HCT116 (cell line): ENCODE results near the gene ATP8A2. TPM values are rescaled to one million over a fixed set of nuclear protein-coding genes. Genes with fewer than 3 reads are reported as not detected.

ENCODE experiments used
- ATAC-seq: fragments of 200-7000 bp; cut with Tn5 transposase; 2 replicates; pipeline ENCODE4 v1.9.1; 2020; ENCODE audit warnings: mild to moderate bottlenecking, moderate library complexity
- BruUV-seq: library from RNA; stranded (reverse); fragments of 400-500 nt; replicated peaks from 2 replicates; lab custom pipeline; 2021; lab: Mats Ljungman, UMichigan
- CTCF ChIA-PET: fragments of 300-600 bp; sonication (Branson Sonifier 250); formaldehyde crosslinking; loops from one replicate; lab custom pipeline; 2021; ENCODE audit warnings: antibody characterized with exemption; lab: Charles Lee
- POLR2A ChIA-PET: fragments of 300-600, 350-600 bp; sonication (Branson Sonifier 250); formaldehyde crosslinking; loops from one replicate; lab custom pipeline; 2021; ENCODE audit warnings: antibody characterized with exemption; lab: Charles Lee
- RAD21 ChIA-PET, 2 experiments: fragments of 300-600 bp; sonication (Branson Sonifier 250); formaldehyde crosslinking; loops; one replicate each; lab custom pipeline; 2023; ENCODE audit warnings: low total read pairs in 2 of 2; ENCODE audit not compliant: uncharacterized antibody in 2 of 2, unreplicated experiment in 2 of 2, low non-redundant PET in 1 of 2; lab: Charles Lee
- DNase-seq: peaks from one replicate; pipeline ENCODE4 v3.0.0-alpha.2; 2010; ENCODE audit warnings: low read depth, low spot score
- H2AFZ ChIP-seq: fragments of 200-600 bp; shearing (Covaris generic), sonication (generic); 2 replicates; pipeline ENCODE4 v1.6.1; 2017; ENCODE audit warnings: low read depth, mixed run types, mixed read lengths, antibody characterized with exemption, low read length; ENCODE audit not compliant: poor library complexity, severe bottlenecking
- H3K27ac ChIP-seq: 2 replicates; pipeline ENCODE4 v1.5.1; 2012; ENCODE audit warnings: low read depth, low read length
- H3K27me3 ChIP-seq: fragments of 200-600 bp; sonication (generic); 2 replicates; pipeline ENCODE4 v1.6.1; 2016; ENCODE audit warnings: mixed run types, low read length, mixed read lengths; ENCODE audit not compliant: insufficient read depth
- H3K36me3 ChIP-seq, 2 experiments: fragments of 200-500 bp in 1 of 2; fragments of 200-600 bp in 1 of 2; sonication (Bioruptor generic) in 1 of 2; sonication (generic) in 1 of 2; 2 replicates each; pipeline versions ENCODE4 v1.5.1 to v1.6.1; 2014 to 2016; ENCODE audit warnings: low read length in 2 of 2, inconsistent platforms in 1 of 2, mixed read lengths in 1 of 2, mixed run types in 1 of 2; ENCODE audit not compliant: insufficient read depth in 2 of 2, control insufficient read depth in 1 of 2
- H3K4me1 ChIP-seq, 2 experiments: fragments of 200-600 bp in 1 of 2; sonication (generic) in 1 of 2; 2 replicates each; pipeline versions ENCODE4 v1.5.1 to v1.6.1; 2012 to 2017; ENCODE audit warnings: low read length in 2 of 2, inconsistent platforms in 1 of 2, mild to moderate bottlenecking in 1 of 2, mixed read lengths in 1 of 2, mixed run types in 1 of 2, moderate library complexity in 1 of 2; ENCODE audit not compliant: insufficient read depth in 2 of 2, control insufficient read depth in 1 of 2
- H3K4me2 ChIP-seq: fragments of 200-600 bp; sonication (generic); 2 replicates; pipeline ENCODE4 v1.6.1; 2017; ENCODE audit warnings: mixed run types, low read length, mixed read lengths
- H3K4me3 ChIP-seq, 2 experiments: fragments of 200-600 bp in 1 of 2; sonication (generic) in 1 of 2; replicated peaks in 1 of 2; 2 replicates each; pipeline ENCODE4 v1.5.1; 2011 to 2016; ENCODE audit warnings: low read length in 2 of 2, control low read depth in 1 of 2, low read depth in 1 of 2, mild to moderate bottlenecking in 1 of 2, mixed read lengths in 1 of 2, mixed run types in 1 of 2
- H3K79me2 ChIP-seq: fragments of 200-600 bp; sonication (generic); 2 replicates; pipeline ENCODE4 v1.6.1; 2017; ENCODE audit warnings: mild to moderate bottlenecking, mixed run types, low read length, moderate library complexity, mixed read lengths; ENCODE audit not compliant: insufficient read depth
- H3K9ac ChIP-seq: fragments of 200-600 bp; sonication (generic); 2 replicates; pipeline ENCODE4 v1.6.1; 2016; ENCODE audit warnings: low read length, mixed read lengths
- H3K9me2 ChIP-seq: fragments of 200-600 bp; sonication (generic), shearing (Covaris generic); 2 replicates; pipeline ENCODE4 v1.6.1; 2017; ENCODE audit warnings: mixed run types, mild to moderate bottlenecking, moderate library complexity; ENCODE audit not compliant: insufficient read depth
- H3K9me3 ChIP-seq, 2 experiments: fragments of 200-500 bp in 1 of 2; fragments of 200-600 bp in 1 of 2; sonication (Bioruptor generic) in 1 of 2; sonication (generic) in 1 of 2; 2 replicates each; pipeline ENCODE4 v1.6.1; 2014 to 2017; ENCODE audit warnings: low read length in 2 of 2, mixed read lengths in 2 of 2, inconsistent platforms in 1 of 2, low read depth in 1 of 2, mild to moderate bottlenecking in 1 of 2, mixed run types in 1 of 2, moderate library complexity in 1 of 2; ENCODE audit not compliant: control insufficient read depth in 1 of 2, insufficient read depth in 1 of 2
- H4K20me1 ChIP-seq: fragments of 200-600 bp; sonication (generic), shearing (Covaris generic); 2 replicates; pipeline ENCODE4 v1.6.1; 2017; ENCODE audit warnings: mixed run types, mild to moderate bottlenecking, moderate library complexity; ENCODE audit not compliant: insufficient read depth
- CBX3 ChIP-seq: IDR thresholded peaks from 2 replicates; pipeline ENCODE4 v1.6.1; 2012; ENCODE audit warnings: low read depth
- EZH2 ChIP-seq: fragments of 200-600 bp; sonication (generic); IDR thresholded peaks from 2 replicates; pipeline ENCODE4 v1.6.1; 2017; ENCODE audit warnings: antibody characterized with exemption, mixed run types
- EZH2phosphoT487 ChIP-seq: fragments of 200-600 bp; IDR thresholded peaks from 2 replicates; pipeline ENCODE4 v1.6.1; 2018; ENCODE audit warnings: antibody characterized with exemption, borderline replicate concordance
- FOSL1 ChIP-seq: IDR thresholded peaks from 2 replicates; pipeline ENCODE4 v1.6.1; 2012; ENCODE audit warnings: low read depth
- POLR2A ChIP-seq: IDR thresholded peaks from 2 replicates; pipeline ENCODE4 v1.7.0; 2011; ENCODE audit warnings: borderline replicate concordance; ENCODE audit not compliant: insufficient read depth, insufficient read length; ENCODE audit errors: extremely low read depth
- SIN3A ChIP-seq: IDR thresholded peaks from 2 replicates; pipeline ENCODE4 v1.6.1; 2012; ENCODE audit warnings: low read depth
- SP1 ChIP-seq: IDR thresholded peaks from 2 replicates; pipeline ENCODE4 v1.6.1; 2012; ENCODE audit warnings: low read depth
- TCF7L2 ChIP-seq: IDR thresholded peaks from 2 replicates; pipeline ENCODE4 v1.7.0; 2011; ENCODE audit warnings: borderline replicate concordance, inconsistent platforms; ENCODE audit not compliant: insufficient read depth, insufficient read length; ENCODE audit errors: extremely low read depth
- intact Hi-C: fragments of 100-400 bp; cut with micrococcal nuclease; formaldehyde crosslinking; loops from 2 replicates; pipeline ENCODE4 v1.10.0; 2022
- total RNA-seq: library from RNA; stranded (reverse); gene quantifications from one replicate; pipeline ENCODE4 v1.2.1, GENCODE V29; 2021; ENCODE audit not compliant: unreplicated experiment
- TF ChIP-seq, protein P1 (sequence below): IDR thresholded peaks from 2 replicates; pipeline ENCODE4 v1.6.1; 2012; ENCODE audit warnings: low read depth
- TF ChIP-seq, protein P2 (sequence below): IDR thresholded peaks from 2 replicates; pipeline ENCODE4 v1.6.1; 2012
- TF ChIP-seq, protein P3 (sequence below), 3 experiments: fragments of 200-600 bp in 1 of 3; sonication (generic) in 1 of 3; IDR thresholded peaks in 2 of 3; conservative IDR thresholded peaks in 1 of 3; 2 replicates each; pipeline ENCODE4 v1.5.1; 2012 to 2017; ENCODE audit warnings: low read depth in 2 of 3, low read length in 2 of 3, antibody characterized with exemption in 1 of 3, borderline replicate concordance in 1 of 3, control low read depth in 1 of 3, mild to moderate bottlenecking in 1 of 3, mixed read lengths in 1 of 3, mixed run types in 1 of 3, moderate library complexity in 1 of 3; ENCODE audit not compliant: insufficient read depth in 1 of 3
- TF ChIP-seq, protein P4 (sequence below): IDR thresholded peaks from 2 replicates; pipeline ENCODE4 v1.6.1; 2012

The ATP8A2 gene
- total RNA-seq, 1 experiment from 2014 or later: not detected

DNA sequence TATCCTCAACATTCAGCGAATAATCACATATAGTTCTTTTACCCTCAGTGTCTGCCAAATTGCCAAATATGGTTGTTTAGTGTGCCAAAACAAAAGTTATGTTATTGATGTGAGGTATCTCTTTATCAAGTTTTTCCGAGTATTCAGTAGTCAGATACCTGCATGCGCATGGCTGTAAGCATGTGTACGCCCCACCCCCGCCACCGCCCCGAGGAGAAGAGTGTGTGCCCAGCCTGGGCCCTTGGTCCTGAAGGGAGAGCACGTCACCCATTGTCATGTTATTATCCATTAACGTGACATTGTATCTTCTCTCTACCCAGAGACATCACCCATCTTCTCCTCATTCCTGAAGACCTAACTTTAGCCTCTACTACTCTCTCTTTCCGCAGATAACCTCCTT is 533.1 kb downstream of the ATP8A2 start:
- H3K79me2 ChIP-seq: no peaks in the 10 kb centered on the region
- no TSS peak for BruUV-seq
- no peaks in the 10 kb centered on the region for H3K4me1 ChIP-seq
- no peak overlapping the region for H3K9ac ChIP-seq
- no peaks in the 10 kb centered on the region for H4K20me1 ChIP-seq
- H3K9me2 ChIP-seq: no peaks in the 10 kb centered on the region
- no peak overlapping the region for H2AFZ ChIP-seq
- no peak overlapping the region for H3K4me2 ChIP-seq
- H3K4me3 ChIP-seq: no peak overlapping the region
- H3K27ac ChIP-seq: no peak overlapping the region
- no peaks in the 10 kb centered on the region for H3K36me3 ChIP-seq
- no peaks in the 10 kb centered on the region for H3K9me3 ChIP-seq
- CTCF ChIA-PET: no interaction called here
- no peak for DNase-seq
- intact Hi-C loops: no loop called here
- TF ChIP-seq EZH2phosphoT487 (no peak), SIN3A (no peak), TCF7L2 (no peak)
- TF ChIP-seq, protein P1, sequence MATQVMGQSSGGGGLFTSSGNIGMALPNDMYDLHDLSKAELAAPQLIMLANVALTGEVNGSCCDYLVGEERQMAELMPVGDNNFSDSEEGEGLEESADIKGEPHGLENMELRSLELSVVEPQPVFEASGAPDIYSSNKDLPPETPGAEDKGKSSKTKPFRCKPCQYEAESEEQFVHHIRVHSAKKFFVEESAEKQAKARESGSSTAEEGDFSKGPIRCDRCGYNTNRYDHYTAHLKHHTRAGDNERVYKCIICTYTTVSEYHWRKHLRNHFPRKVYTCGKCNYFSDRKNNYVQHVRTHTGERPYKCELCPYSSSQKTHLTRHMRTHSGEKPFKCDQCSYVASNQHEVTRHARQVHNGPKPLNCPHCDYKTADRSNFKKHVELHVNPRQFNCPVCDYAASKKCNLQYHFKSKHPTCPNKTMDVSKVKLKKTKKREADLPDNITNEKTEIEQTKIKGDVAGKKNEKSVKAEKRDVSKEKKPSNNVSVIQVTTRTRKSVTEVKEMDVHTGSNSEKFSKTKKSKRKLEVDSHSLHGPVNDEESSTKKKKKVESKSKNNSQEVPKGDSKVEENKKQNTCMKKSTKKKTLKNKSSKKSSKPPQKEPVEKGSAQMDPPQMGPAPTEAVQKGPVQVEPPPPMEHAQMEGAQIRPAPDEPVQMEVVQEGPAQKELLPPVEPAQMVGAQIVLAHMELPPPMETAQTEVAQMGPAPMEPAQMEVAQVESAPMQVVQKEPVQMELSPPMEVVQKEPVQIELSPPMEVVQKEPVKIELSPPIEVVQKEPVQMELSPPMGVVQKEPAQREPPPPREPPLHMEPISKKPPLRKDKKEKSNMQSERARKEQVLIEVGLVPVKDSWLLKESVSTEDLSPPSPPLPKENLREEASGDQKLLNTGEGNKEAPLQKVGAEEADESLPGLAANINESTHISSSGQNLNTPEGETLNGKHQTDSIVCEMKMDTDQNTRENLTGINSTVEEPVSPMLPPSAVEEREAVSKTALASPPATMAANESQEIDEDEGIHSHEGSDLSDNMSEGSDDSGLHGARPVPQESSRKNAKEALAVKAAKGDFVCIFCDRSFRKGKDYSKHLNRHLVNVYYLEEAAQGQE: no peak
- POLR2A ChIA-PET: no interaction called here
- RAD21 ChIA-PET: no interaction called here
- no peak for ATAC-seq
- H3K27me3 ChIP-seq: peaks cover 51% of the 10 kb centered on the region

DNA sequence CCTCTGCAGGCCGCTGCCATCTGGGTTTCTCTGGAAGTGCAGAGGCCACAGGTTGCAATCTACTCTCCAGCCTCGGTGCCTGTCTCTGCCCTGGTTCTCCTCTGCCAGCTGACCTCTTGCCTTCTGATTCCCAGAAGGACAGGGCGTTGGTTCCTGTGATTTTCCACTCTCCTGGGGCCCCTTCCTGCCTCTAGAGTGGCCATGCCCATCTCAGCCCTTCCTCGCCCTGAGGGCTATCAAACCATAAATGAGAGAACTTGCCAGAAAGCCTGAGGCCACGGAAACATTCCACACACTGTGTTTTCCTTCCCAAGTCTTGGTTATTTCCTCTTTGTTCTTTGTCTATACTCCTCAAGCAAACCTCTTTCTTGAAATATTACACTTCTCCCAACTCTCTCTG is 533.8 kb downstream of the ATP8A2 start:
- H3K36me3 ChIP-seq: no peaks in the 10 kb centered on the region
- no peaks in the 10 kb centered on the region for H3K9me3 ChIP-seq
- H3K4me2 ChIP-seq: no peak overlapping the region
- H2AFZ ChIP-seq: no peak overlapping the region
- H3K4me1 ChIP-seq: no peaks in the 10 kb centered on the region
- no peak overlapping the region for H3K9ac ChIP-seq
- no peak overlapping the region for H3K27ac ChIP-seq
- DNase-seq (no peak), ATAC-seq (no peak)
- no peaks in the 10 kb centered on the region for H3K79me2 ChIP-seq
- intact Hi-C loops: no loop called here
- H3K9me2 ChIP-seq: no peaks in the 10 kb centered on the region
- BruUV-seq: no TSS peak
- no peaks in the 10 kb centered on the region for H4K20me1 ChIP-seq
- ChIA-PET CTCF (no interaction called here), RAD21 (no interaction called here), POLR2A (no interaction called here)
- no peak overlapping the region for H3K4me3 ChIP-seq
- H3K27me3 ChIP-seq: peaks cover 51% of the 10 kb centered on the region
- TF ChIP-seq FOSL1 (no peak), SP1 (no peak), EZH2 (no peak), CBX3 (no peak), POLR2A (no peak), TCF7L2 (no peak)
- TF ChIP-seq, protein P2, sequence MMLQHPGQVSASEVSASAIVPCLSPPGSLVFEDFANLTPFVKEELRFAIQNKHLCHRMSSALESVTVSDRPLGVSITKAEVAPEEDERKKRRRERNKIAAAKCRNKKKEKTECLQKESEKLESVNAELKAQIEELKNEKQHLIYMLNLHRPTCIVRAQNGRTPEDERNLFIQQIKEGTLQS: no peak
- TF ChIP-seq, protein P3, sequence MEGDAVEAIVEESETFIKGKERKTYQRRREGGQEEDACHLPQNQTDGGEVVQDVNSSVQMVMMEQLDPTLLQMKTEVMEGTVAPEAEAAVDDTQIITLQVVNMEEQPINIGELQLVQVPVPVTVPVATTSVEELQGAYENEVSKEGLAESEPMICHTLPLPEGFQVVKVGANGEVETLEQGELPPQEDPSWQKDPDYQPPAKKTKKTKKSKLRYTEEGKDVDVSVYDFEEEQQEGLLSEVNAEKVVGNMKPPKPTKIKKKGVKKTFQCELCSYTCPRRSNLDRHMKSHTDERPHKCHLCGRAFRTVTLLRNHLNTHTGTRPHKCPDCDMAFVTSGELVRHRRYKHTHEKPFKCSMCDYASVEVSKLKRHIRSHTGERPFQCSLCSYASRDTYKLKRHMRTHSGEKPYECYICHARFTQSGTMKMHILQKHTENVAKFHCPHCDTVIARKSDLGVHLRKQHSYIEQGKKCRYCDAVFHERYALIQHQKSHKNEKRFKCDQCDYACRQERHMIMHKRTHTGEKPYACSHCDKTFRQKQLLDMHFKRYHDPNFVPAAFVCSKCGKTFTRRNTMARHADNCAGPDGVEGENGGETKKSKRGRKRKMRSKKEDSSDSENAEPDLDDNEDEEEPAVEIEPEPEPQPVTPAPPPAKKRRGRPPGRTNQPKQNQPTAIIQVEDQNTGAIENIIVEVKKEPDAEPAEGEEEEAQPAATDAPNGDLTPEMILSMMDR (IDR thresholded peaks at IDR 0.05 in 2 of 3, conservative IDR thresholded peaks at IDR 0.05 in 1 of 3; ENCODE audit: borderline replicate concordance in 1 of 3, insufficient read depth in 1 of 3, low read depth in 2 of 3, low read length in 2 of 3): no peak
- TF ChIP-seq, protein P4, sequence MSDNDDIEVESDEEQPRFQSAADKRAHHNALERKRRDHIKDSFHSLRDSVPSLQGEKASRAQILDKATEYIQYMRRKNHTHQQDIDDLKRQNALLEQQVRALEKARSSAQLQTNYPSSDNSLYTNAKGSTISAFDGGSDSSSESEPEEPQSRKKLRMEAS: no peak
